Activated CD8-positive, alpha-beta memory T cell treated with anti-CD3 and anti-CD28 coated beads for 24 hours (primary cell): ENCODE data around the gene OPCML.

Experiments
- DNase-seq: peaks from one replicate; pipeline ENCODE4 v3.0.0-alpha.2; 2020

Gene OPCML

DNA sequence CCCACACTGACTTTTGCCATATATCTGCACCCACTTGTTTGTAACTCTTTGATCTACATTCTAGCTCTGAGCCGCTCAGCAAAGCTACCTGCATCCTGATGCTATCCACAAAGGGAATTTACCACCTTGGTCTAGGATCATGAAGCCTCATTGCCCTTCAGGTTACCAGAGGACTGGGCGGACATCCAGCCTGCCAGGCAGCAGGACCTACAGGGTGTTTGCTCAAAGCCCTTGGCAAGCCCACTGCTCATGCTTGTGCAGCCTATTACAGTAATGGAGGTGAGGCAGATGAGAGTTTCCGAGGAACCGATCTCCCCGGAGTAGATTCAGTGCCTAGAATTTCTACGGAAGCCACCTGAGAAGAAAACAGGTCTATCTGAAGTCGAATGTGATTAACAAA lies 417.2 kb downstream of the OPCML start:
- DNase-seq: no peak

DNA sequence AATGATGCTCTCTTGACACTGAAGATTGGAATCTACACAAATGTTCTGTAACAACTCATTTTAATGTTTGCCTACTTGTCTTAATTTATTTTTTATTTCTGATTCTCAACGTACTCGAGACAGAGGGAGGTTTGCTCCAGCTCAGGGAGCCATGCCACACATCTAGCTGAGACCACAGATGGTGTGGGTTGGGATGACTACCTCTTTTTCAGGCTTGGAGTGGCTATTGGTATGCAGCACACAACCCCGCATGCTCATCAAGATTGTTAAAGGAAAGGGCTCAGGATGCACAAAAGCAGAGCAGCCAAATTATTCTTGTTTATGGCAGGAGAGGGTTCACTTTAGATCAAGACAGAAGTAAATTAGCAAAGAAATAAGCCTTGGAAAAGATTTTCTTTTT lies 424.5 kb downstream of the OPCML start:
- no peak for DNase-seq

DNA sequence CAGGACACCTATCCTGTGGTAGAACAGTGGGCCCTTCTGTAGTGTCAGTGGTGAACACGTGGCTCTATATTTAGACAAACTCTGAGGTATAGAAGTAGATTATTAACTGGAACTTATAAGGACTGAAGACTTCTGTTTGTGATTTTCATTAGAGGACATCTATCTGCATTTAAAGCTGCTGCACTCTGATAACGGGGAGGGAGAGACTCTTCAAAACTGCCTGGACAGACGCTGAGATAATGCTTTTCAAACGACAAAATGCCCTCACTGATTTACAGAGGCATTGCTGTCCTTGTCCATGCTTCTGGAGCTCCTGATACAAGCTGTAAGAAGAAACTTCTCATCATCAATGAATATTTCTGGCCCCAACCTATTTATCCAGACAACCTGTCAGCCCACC lies 425.2 kb downstream of the OPCML start:
- no peak for DNase-seq

DNA sequence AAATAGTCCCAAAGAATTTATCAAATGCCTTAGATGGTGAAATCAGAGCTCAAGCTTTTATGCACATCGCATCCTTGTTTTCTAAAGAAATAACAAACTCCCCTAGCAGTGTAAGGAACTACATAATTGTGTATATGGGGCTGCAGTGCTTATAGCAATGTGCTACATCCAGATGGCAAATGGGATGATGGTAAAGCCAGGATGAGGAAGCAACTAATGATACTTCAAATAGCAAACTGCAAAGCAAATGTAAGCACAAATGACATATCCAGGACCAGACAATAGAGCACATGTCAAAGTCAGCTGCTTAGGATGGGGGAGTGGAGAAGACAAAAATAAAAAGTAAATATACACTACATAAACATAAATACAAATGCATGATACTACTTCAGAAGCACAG lies 425.9 kb downstream of the OPCML start:
- no peak for DNase-seq

DNA sequence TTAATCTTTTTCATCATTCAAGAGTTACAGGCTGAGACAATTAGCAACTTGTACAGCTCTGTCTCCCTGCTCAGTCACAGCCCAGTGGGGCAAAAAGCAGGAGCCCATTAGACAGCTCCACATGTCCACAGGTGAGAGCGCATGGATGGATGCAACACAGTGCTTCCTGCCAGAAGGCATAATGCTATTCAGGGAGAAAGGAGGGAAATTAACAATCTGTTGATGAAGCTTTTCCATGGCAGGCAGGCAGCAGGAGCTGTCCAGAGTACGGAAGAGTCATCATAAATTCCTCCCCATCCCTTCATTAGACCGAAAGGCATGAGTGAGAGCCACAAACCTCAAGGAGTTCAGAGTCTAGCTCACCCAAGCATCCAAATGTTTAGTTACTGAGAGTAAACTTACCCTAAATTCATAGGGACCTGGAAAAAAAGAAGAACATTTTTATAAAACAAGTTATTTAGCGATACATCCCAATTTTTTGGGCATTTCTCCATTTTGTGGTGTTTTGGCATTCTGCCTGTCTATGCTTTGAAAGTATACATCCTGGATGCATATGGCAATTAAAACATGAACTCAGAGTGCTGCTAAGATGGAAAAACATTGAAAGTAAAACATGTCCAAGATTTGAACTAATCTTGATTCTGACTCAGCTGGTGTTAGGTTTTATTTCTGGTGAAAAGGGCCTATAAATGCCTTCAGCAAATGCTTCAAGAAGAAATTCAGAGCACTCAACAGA lies 428.1 kb downstream of the OPCML start:
- DNase-seq: no peak

DNA sequence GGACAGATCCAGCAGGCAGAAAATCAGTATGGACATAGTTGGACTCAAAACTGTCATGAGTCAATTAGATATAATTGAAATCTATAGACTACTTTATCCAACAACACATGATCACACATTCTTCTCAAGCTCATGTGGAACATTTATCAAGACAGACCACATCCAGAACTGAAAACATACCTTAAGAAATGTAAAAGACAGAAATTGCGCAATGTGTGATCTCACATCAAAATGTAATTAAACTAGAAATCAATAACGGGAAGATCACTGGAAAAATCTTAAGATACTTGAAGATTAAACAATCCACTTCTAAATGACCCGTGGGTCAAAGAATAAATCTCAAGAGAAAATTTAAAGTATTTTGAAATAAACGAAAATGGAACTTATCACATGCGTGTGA lies 435.3 kb downstream of the OPCML start:
- DNase-seq: no peak

DNA sequence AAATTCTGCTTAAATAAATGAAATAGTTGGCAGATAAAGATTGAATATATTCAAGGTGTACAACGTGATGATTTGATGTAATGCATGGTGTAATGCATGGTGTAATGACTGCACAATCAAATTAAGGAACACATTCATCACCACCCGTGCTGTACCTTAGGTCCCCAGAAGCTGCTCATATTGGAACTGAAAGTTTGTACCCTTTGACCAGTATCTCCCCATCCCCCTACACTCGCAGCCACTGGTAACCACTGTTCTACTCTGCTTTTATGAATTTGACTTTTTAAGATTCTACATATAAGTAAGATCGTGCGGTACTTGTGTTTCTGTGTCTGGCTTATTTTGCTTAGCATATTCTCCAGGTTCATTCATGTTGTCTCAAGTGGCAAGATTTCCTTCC lies 445.8 kb downstream of the OPCML start:
- no peak for DNase-seq

DNA sequence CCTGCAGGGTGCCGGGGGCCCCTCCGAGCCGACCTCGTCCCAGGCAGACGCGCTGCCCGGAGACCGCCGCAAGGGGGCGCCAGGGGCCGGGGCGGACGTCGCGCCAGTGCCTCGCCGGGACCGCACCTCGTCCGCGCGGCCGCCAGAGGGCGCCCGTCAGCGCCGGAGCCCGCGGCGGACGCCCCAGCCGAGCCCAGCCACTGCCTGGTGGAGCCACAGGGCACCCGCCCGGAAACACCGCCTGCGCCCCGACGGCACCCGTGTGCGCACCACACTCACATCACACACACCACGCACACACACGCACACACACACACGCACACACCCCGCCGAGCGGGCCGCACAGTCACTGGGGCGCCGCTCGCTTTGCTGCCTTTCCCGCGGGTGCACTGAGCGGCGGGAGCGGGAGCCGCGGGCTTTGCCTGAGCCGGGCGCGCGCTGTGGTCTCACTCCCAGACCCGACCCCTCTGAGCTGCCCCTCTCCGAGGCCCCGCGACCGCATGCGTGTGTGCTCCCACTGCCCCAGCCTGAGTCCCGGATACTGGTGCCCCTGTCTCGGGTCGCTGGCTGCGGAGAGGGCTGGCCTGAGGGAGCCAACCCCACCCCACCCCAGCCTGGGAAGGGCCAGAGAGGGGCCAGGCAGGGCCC lies 449.3 kb downstream of the OPCML start:
- peak; percentile 78 for DNase-seq

DNA sequence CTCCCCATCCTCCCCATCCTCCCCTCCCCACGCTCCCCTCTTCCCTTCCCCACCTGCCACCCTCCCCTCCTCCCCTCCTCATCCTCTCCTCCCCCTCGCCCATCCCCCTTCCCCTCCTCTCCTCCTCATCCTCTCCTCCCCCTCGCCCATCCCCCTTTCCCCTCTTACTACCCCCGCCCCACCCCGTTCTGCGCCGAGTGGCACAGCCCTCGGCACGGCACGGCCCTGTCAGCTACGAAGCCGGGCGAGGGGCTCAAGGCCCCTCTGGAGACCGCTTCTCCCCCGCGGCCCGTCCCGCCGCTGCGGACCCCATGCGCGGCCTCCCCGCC lies 449.9 kb downstream of the OPCML start:
- no peak for DNase-seq

DNA sequence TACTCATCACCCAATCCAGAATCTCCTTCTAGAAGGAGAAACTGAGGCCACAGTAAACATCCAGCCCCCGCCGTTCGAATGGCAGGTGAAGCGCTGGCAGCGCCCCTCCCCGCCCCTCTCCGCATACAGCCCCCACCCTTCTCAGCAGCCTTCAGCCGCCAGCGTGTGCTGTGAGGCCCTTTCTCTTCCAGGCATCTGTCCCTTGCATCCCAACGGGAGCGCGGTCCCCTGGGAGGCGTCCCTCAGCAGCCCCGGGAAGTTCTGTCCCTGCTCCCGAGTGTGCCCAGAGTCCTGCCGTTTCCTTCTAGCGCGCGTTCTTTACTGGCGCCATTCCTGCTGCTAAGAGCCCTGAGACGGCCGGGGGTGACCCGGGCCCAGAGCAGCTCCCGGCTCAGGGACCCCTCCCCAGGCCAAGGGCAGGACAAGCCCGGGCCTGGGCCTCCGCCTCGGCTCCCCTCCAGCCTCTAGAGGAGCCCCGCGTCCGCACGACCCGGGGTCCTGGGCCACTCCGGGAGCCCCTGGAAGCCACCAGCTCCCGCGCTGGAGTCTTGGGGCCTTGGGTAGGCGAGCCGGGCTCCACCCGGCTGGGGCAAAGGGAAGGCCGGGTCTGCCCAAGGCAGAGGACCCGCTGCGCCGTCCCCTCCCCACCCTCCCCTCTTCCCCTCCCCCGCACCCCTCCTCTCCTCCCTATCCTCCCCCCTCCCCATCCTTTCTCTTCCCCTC lies 450.4 kb downstream of the OPCML start:
- no peak for DNase-seq

DNA sequence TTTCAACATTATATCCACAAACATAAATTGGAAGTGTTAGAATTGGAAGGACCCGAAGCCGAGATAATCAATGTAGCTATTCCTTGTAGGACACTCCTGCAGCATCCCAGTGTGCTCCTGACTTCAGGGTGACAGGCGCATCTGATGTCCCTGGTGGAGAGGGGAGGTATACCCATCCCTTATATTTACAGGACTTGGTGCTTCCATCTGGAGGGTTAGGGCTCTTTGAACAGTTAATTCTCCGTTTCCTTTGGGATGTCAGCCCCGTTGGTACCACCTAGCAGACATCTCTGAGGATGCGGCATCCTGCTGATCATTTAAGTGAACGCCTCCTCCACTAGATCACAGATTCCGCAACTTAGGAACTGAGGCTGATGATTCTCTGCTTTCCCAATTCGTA lies 451.3 kb downstream of the OPCML start:
- DNase-seq: no peak

DNA sequence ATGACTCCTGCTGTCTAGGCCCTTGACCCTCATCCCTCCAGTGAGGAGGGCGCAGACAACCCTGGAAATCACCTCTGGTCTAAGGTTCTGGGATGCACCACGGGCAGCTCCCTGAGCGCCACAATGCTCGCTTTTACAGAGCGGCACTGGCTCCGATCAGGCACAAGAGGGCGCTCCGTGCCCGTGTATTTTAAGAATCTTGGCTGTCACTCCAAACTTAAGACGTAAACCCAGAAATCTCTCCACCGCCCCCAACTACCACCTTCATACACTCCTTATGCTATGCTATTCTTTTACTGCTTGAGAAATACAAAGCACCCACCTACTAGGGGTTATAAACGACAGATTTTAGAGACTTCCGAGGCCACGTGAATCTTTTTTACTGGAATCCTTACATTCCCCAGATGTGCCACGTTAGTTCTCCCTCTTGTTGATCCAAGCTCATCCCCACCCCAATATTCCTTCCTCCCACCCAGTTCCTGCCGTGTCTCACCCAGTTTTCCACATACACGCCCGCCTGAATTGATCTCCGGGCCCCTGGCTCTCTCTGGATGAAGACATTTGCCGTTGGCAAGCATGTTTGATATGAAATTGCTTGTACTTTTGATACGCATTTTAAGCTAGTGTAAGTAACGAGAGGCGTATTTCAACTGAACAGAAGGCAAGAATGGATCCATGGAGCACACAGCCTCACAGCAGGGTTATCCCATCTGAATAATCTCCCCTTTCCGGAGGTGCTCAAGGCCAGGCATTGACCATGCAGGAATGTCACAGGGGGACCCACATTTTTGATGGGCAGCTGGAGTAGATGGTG lies 453.5 kb downstream of the OPCML start:
- DNase-seq: no peak

DNA sequence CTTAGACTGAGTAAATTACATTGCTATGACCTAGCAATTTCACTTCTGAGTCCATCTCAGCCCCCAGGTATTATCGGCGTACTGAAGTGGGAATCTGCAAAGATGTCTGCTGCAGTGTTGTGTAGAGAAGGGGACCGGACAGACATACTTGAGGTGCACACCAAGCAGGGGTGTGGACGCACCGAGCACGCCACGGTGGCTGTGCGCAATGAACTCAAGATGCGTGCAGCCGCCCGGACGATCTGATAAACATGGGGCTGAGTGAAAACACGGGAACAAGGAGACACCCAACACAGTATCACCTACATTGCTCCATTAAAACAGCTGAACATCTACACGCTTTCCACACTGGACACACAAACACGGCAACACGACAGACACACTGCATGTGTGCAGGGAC lies 454.3 kb downstream of the OPCML start:
- no peak for DNase-seq

DNA sequence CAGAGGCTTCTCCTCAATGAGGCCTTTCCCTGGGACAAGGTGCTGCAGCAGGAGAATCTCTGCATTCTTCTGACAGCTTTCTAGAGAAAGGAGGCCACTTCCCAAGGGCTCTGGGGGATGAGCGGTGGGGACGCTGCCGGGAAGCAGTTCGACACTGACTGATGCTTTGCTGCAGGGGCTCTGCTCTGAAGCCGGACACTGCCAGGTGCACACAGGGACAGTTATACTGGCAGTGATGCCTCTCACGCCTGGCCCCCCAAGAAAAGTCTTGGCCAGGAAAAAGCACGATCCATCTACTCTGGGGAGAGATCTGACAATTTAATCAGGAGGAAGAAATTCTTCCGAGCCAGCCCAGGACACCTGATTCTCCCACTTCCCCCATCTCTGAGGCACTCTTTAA lies 456.9 kb downstream of the OPCML start:
- DNase-seq: no peak

DNA sequence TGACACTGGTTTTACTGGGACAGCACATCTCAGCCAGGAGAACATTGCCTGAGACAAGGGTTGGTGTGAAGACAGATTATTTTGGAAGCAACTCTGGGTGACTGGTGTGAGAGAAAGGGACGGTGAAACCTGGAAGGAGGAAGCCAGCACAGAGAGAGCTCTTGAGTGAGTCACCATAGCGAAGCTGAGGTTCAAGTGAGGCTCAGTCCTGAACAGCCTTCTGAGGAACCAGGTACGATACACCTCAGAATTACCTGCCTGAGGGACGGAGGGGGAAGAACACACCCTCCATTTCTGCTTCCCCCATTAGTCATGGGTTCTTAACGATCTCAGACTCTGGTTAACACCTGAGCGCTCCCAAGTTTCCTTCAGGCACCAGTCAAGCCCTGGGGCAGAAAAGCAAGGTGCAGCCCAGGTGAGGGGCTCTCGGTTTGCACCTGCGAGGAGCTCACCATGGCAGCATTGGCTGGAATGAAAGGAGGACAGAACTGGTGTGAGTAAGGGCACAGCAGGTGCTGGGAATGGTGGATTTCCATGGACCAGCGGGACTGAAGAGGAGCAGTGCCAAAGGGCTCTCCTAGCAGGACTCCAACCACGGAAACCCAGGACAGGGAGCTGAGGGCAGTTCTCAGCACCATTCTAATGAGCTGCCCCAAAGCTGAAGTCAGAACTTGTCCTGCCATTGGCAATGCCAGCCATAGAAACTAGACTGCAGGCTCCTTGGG lies 459.3 kb downstream of the OPCML start:
- no peak for DNase-seq

DNA sequence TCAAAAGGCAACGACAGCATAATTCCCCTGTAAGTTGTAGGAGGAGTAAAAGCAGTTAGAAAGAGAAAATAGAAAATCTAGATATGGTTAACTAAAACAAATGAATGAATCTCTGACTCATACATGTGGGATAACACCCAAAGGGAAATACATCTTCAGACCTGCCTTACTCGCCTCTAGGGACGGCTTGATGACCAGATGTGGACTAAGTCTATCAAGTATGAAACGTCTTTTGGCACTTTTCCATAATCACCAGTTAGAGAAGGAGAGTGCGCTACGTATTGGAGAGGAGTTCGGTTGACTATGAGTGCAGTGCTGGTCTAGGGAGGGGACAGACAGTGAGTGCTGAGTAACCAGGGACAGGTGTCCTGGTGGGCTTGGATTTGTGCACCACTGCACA lies 459.9 kb downstream of the OPCML start:
- DNase-seq: no peak

DNA sequence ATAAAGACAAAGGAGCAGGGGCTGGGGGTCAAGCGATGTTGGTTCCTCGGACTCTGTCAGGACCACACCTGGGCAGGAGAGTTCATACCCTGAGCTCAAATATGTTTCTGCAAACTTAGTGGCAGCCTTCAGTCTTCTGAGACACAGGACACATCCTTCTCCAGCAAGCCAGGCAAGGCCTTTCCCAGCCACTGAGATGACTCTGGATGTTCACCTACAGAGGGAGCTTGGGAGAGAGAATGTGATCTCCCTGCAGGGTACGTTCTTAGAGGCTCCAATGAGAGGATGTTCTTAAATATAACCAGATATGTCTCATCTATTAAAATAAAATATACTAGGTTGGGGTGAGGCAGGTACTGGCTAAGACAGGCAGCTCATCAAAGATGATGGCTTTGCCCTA lies 461.5 kb downstream of the OPCML start:
- no peak for DNase-seq

DNA sequence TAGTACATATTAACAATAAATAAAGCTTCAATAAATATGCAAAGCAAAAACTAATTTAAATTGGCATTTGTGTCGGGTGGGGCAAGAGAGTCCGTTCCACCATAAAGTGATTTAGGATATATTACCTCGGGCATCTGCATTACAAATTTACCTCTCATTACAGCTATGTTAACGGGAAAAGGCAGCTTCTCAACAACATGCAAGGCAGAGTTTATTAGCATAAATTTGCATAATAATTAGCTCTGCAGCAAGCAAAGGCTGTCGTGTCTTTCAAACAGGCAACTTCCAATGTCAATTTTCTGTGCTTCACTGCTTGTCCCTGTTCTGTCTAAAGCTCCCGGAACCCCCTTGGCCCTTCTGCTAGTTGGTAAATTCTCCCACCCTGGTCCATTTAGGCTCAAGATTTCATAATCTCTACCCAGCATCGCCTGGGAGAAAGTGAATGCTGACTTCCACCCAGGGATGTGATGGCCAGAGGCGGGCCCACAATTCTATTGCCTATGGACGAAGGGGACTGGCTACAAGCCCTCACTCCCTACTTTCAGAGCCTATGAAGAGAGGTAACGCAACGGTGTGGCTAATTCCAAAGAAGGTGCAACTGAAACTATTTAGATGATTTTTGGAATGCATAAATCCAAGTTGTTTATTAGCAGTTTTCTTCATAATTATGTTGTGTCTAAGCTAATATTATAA lies 462.1 kb downstream of the OPCML start:
- no peak for DNase-seq

DNA sequence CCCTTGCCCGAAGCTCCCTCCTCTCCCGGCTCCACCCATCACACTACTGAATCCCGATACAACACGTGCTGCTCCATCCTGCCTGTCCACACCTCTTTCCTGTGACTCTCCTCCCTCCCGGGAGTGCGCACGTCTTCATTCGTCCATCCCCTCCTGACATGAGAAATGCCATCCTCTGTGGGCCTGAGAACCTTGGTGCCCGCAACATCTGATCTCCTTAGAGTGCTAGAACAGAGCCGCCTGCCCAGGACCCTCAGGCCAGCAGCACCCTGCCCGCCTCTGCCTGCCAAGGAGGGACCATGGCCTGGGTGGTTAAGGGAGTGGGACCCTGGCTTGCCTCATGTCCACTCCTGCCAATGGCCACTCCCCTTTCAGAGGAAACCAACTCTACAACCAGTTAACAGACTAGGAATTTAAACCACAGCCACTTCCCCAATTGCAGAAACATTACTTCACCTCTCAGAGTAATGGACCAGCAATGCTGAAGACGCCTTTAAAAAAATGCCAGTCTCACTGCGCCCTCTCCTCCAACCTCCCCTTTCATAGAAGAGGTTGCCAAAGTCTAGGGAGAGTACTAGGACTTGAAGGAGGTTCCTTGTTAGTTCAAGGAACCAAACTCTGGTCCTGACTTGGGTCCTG lies 466.3 kb downstream of the OPCML start:
- no peak for DNase-seq

DNA sequence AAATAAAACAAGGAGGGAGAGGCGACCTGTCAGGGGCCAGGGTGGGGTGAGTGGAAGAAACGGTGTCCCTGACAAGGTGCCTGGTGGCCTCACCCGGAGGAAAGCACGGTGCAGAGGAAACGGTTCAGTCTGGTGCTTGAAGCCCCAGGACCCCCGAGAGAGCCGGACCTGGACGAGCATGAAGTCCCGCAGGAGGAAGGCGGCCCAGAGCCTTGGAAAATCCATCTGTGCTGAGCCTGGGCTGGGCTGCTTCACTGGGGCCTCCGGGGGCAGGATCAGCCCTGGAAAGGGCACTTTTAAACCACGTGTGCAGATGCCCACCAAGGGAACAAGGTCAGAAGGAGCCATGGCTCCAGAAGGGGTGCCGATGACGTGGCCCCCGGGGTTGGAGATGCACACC lies 467.3 kb downstream of the OPCML start:
- no peak for DNase-seq

DNA sequence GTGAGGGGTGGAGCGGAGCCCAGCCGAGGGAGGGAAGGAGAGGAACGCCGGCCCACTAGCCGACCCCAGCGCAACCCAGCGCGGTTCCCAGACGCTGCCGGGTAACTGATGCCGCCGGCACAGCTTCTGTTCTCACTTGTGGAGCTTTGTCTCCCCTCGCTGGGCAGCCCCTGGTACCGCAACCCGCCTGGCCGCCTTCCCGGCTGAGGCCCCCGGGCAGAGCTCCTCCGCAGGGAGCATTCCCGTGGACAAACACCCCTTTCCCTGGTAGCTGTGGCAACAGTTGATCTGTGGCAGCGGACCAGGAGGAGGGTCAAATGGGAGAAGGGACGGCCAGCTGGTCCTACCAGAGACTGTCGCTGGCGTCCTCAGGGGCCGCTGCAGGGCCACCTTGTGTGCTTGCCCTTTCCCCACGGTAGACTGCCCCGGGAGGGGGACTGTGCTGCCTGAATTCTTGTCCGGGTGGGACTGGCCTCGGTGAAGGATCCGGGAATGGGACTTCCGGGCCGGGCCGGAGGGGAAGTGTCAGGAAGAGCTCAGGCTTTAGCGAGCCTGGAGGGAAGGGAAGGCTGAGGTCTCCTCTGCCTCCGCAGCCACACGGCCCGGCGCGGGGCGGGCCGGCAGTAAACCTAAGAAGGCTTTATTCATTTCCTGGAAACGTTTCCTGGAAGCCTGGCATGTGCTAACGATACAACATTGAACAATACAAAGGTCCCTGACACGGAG lies 468.0 kb downstream of the OPCML start:
- no peak for DNase-seq
